ENCODE measurements around the gene ADRM1.

DNA sequence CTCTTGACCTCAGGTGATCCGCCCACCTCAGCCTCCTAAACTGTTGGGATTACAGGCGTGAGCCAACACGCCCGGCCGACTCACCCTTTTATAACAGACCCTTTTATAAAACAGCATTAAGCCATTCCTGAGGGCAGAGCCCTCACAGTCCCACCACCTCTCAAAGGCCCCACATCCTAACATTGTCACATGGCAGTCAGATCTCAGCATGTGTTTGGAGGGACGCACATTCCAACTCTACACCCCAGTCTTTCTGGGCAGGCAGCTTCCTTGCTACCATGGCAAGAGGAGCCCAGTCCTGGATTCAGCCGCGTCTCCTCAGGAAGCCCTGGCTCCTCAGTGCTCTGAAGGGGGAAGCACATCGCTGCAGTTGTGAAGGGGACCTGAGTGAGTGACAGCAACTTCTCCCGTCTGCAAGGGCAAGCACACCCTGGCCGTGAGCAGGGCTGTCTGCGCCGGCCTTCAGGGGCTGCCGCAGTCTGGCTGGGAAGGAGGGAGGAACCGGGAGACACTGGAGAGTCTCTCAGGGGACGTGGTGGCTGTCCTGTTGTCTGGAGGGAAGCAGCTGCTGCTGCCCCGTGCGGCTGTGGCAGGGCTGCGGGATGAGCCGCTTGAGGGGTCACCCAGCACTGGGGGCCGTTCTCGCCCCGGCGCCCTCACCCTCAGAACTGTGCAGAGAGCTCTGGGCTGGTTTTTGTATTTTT lies 48.6 kb upstream of the ADRM1 start:
- TF ChIP-seq, protein P1, sequence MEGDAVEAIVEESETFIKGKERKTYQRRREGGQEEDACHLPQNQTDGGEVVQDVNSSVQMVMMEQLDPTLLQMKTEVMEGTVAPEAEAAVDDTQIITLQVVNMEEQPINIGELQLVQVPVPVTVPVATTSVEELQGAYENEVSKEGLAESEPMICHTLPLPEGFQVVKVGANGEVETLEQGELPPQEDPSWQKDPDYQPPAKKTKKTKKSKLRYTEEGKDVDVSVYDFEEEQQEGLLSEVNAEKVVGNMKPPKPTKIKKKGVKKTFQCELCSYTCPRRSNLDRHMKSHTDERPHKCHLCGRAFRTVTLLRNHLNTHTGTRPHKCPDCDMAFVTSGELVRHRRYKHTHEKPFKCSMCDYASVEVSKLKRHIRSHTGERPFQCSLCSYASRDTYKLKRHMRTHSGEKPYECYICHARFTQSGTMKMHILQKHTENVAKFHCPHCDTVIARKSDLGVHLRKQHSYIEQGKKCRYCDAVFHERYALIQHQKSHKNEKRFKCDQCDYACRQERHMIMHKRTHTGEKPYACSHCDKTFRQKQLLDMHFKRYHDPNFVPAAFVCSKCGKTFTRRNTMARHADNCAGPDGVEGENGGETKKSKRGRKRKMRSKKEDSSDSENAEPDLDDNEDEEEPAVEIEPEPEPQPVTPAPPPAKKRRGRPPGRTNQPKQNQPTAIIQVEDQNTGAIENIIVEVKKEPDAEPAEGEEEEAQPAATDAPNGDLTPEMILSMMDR (conservative IDR thresholded peaks at IDR 0.05; ENCODE audit: low read length), result no peak
- TF ChIP-seq EZH2phosphoT487 (IDR thresholded peaks at IDR 0.05; ENCODE audit: borderline replicate concordance, low read depth, low read length), result no peak

Data from OCI-LY7 (cell line).